EH (cell line): ENCODE data around the gene RGS18.
A peak's percentile ranks its signal among the peaks of the same experiment; 100 is the strongest.
"Not testable (repeated sequence)": the region's sequence is repeated elsewhere in the genome, so short reads cannot be mapped to it uniquely, and the experiment has no call there.

ENCODE experiments used
- DNase-seq: peaks from one replicate; pipeline ENCODE4 v3.0.0-alpha.2; 2015; ENCODE audit warnings: low read depth

RGS18 gene

DNA sequence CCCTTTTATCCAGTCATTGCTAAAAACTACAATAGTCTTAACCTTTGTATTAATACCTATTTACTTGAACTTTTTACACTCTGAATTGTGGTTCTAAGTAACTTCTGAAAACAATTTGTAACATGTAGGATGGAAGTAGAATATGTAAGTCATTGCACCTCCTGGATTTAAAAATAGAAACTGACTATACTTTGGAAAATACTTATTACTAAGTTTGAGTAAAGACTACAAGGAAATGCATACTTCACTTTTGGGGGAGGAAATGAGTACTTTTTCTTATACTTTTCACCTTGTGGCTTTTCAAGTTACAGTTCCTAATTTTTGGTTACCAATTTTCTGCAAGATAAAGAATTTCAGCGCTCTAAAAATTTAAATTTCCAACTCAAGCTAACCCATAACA lies 8.7 kb downstream of the RGS18 start:
- no peak for DNase-seq

DNA sequence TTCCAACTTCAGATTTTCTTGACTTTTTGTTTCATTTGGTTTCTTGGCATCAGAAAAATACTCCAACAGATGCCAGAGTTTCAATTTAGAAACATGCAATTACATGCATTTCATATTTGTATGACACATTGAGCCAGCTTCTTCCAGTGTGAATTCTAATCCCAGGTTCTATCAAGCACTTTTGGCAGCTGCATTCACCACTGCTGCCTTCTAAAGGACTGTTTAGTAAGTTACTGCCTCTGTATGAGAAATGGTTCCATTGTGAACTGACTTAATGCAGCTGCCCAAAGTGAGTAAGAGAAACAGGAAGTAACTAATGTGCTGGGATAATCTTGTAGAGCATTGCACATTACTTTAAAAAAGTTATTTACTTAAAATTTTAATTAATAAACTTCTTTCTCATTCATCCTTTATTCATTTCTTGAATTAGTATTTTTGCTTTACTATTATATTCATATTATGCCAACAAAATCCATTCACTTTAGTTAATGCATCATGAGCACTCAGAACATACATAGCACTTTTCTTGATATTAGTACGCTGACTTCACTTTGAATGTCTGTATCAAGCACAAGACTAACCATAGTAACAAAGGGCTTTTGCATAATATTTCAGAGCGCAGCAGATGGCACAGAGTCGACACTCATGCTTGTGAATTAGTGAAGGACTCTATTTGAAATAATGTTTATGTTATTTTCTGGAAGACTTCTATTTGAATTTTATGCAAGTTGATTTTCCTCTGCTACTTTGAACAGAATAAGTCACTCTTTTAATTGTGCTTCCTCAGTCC lies 9.8 kb downstream of the RGS18 start:
- DNase-seq = no peak

DNA sequence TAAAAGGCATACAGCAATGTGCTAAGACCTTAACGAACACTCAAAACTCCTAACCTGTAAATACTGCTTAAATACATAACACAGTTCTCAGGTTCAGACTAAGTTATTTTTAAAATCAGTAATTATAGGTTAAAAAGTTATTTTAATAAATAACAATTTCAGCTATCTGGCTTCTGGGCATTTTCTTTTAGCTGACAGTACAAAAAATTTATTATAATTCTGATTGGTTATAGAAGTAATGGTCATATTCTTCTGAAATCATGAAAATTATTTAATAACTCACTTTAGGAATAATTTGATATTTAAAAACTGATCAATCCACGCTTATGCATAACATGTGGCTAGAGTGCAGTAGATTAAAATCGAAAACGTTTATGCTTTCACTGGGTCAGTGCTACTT lies 10.7 kb downstream of the RGS18 start:
- DNase-seq = no peak

DNA sequence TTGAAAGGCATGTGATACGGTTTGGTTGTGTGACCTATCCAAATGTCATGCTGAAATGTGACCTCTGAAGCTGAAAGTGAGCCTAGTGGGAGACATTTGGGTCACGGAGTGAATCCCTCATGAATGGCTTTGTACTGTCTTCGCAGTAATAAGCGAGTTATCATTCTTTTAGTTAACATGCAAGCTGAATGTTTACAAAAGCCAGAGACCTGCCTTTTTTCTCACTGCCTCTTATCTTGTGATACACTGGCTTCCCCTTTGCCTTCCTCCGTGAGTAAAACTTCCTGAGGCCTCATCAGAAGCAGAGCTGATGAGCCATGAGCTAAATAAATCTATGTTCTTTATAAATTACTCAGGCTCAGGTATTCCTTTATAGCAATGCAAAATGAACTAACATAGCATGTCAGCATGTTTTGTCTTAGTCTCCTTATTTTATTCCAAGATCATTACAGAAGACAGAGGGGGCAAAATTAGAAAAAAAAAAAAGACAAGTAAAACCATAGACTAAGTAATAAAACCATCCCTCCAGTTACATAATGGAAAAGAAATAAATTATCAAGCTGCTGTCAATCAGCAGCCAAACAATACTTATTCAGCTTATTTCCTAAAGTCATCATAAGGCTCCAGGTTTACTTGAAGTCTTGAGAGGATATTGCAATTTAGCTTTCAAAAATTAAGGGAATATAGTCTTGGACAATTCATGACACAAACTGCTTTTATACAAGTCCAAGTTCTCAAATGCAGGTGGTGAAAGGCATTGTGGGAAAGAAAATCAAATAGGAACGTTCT lies 12.1 kb downstream of the RGS18 start:
- no peak for DNase-seq

DNA sequence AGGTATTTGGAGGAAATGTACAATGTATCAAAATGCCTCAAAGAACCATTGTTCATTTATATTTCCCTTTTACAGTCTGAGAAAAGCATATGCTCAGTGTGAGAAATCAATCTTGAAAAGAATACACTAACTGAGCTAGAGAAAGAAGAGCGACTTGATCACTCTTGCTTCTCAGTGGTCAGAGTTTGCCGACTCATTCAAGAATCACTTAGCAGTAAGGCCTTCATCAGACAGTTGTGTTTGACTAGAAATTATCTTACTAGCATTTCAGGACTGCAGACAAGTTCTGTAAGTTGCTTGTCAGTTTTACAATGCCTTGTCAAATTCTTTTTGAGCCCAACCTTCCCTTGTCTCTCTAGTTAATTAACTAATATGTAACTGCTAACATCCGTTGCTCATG lies 12.9 kb downstream of the RGS18 start:
- DNase-seq = no peak

DNA sequence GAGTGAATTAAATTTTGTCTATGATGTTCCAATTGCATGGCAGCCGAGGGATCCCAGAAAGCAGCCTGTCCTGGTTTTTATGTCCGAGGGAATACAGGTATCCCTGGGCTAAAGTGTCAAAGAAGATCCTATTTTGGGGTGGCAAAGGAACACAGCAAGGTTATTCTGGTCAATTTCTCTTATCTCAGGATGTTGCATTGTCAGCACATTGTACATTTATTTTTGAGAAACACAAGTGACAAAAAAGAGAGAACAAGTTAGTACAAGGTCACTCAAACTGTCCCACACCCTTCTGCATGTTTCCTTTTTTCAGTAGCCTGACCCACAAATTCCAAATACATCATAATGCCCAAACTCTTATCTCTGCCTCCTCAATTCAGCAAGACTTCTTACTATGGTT lies 17.7 kb downstream of the RGS18 start:
- DNase-seq = no peak

DNA sequence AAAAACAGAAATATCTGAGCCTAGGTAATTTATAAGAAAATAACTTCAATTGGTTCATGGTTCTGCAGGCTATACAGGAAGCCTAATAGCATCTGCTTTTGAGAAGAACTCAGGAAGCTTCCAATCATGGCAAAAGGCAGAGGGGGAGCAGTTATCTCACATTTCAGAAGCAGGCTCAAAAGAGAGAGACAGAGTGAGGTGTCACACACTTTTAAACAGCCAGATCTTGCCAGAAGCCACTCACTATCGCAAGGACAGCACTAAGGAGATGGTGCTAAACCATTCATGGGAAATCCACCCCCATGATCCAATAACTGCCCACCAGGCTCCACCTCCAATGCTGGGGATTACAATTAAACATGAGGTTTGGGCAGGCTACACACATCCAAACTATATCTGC lies 25.5 kb downstream of the RGS18 start:
- no peak for DNase-seq

DNA sequence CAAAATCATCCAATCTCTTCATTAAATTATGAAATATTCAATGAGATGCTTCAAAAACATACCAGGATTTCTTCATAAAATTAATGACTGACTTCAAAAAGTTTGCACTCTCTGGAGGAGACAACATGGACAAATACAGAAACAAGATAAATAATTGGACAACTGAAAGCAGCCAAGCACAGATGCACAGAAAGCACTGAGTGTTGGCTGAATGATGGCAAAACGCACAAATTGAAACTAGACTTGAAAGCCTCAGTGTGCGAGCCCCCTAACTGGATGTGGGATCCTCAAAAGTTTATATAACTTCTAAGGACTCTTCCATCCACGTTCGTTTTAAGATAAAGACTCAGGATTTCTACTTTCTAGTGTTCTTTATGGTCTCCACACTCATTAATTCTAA lies 27.9 kb downstream of the RGS18 start:
- no peak for DNase-seq

DNA sequence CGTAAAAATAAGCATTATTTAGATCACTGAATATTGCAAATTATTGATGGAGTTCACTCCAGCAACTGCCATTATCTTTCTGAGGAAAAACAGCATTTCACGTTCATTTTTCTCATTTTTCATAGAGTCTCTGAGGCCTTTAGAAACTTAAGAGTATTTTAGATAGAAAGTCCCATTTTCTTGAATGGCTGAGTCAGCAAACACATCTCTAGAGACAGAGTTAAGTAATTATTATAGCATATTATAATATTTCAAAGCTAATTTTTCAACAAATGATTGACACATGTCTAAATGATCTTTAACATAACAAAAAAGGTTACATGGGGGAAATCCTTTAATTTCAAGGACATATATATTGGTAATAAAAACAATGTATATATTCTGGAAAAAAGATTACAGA lies 31.8 kb downstream of the RGS18 start:
- DNase-seq = no peak

DNA sequence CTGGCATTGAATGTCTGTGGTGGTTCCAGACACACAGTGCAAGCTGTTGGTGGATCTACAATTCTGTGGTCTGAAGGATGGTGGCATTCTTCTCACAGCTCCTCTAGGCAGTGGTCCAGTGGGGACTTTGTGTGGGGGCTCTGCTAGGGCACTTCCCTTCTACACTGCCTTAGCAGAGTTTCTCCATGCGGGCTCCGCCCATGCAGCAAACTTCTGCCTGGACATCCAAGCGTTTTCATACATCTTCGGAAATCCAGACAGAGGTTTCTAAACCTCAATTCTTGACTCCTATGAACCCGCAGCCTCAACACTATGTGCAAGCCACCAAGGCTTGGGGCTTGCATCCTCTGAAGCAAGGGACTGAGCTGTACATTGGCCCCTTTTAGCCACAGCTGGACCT lies 43.0 kb downstream of the RGS18 start:
- no peak for DNase-seq

DNA sequence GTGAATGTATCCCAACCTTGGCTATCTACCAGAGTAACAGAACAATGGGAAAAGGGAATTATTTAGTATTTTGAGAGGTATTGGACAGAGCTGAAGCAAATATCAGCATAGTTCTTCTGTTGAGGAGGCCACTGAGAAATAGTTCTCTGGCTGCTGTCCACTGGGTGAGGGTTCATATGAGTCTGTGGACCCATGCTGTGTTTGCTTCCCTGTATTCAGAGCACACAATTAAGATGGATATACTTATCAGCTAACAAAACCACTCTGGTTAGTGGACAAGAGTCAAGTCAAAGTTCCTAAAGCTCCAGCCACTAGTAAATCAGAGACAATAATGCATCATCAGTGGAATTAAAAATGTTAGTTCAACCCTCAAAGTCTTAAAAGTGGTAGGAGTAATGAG lies 66.1 kb downstream of the RGS18 start:
- no peak for DNase-seq

DNA sequence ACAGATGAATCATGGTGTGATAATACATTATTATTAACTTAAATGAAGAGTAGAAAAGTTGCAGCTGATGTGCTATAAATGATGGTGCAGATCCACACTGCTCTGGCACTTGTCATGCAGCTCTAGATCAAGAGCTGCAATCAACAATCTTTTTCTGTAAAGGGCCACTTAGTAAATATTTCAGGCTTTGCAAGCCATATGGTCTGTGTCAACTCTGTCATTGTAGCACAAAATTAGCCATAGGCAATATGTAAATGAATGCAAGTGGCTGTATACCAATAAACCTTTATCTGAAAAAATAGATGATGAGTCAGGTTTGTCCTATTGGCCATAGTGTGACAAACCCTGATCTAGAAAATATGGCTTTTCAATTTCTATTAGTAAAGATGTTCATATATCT lies 66.6 kb downstream of the RGS18 start:
- DNase-seq = no peak

DNA sequence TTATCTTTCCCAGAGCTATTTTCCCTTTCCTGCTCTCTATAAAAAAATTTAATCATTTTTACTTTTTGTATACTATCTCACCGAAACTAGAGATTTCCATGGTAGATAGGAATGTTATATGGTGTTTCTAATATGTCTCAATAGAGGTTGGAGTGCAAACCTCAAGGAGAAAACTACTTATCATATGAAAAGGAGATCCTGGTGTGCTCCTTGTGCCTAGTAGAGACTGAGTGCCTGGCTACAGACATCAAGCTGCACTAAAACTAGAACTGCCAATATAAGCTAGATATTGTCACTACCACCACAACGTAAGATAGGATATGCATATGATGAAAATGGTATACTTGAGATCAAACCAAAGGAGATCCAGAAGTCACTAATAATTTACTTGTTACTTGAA lies 67.0 kb downstream of the RGS18 start:
- DNase-seq = no peak

DNA sequence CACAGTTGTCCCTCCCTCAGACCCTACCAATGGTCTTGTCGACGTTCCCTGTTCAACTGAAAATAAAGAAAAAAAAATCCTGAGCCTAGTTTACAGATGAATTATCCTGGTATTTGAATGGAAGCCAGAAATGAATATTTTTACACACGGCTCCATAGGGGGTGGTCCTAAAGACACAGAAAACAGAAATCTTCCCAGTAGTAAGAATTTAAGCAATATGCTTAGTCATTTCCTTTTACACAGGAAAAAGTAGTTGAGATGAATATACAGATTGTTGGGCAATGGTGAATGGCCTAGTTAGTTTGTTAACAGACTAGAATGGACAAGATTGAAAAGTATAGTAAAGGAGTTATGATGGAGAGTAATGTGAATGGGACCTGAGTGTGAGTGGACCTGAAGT lies 67.4 kb downstream of the RGS18 start:
- DNase-seq = peak; percentile 33

DNA sequence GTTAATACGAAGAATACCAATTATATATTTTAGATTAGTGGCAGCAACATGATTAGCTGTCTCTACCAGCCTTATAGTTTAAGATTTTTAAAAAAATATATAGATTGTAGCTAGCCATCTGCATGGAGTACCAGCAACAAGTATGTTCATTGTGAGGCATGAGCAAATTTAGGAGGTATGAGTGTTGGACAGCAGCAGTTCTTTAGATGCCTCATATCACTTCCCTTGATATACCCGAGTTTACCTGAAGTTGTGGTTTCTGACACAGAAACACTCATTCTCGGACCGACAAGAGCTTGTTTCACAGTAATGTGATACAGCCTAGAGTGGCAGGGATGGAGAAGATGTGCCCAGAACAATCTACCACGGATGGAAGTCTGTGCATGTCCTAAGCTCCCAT lies 69.1 kb downstream of the RGS18 start:
- DNase-seq = no peak

DNA sequence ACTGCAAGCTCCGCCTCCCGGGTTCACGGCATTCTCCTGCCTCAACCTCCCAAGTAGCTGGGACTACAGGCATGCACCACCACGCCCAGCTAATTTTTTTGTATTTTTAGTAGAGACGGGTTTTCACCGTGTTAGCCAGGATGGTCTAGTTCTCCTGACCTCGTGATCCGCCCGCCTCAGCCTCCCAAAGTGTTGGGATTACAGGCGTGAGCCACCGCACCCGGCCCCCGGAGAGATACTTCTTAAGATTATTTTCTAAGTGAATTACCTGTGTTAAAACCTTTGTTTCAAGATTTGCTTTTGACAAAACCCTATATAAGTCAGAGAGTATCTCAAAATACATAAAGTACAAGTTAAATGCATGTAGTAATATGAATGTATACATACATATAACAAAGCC lies 69.7 kb downstream of the RGS18 start:
- DNase-seq = not testable (repeated sequence)

DNA sequence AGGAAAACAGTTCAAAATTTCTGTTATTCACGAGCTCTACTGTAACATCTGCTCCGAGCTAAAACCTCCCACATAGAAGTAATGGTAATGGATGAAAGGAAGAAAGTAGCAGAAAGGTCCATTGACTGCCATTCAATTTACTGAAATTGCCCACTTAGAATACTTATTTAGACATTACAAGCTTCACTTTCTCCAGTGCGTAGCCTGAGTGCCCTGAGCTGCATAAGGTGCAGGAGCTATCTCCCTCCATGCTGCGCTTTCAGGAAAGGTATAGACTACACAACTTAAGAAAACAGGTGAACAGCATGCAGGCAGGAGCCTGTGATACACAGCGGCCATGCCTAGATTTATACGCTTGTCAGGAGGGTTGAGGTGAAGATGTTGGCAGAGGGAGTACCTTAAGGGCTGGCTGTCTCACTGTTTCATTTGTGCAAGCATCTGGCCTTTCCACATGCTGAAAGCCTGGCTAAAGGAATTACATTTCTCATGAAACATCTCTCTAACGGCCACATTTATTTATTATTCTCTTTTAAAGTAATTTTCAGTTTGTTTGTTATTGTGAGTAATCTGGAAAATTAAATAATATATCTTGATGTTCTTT lies 74.7 kb downstream of the RGS18 start:
- DNase-seq = no peak

DNA sequence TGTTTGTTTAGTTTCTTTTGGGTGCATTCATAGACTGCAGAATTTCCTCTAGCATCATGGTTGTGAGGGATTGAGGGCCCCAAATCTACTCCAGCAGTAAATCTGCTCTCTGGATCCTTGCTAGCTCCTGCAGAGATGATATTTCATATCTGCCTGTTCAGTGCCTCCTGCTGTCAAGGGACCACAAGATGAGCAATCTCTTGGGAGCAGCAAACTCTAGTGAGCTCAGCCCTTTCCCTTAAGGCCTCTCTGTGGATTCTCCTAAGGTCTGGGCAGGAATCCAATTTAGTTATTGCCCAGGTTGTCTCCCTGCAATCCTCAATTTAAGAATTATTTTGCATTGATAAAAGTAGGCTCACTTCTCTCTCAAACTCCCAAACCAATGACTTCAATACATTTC lies 76.9 kb downstream of the RGS18 start:
- DNase-seq = no peak
